HG03060 (cell line): ENCODE data around the gene TSNAX.
"Not testable (repeated sequence)": the region's sequence is repeated elsewhere in the genome, so short reads cannot be mapped to it uniquely, and the experiment has no call there.

ENCODE experiments used
- ATAC-seq: cut with Tn5 transposase; IDR thresholded peaks from one replicate; pipeline ENCODE4 v1.9.1; 2021; ENCODE audit warnings: low read depth, moderate number of reproducible peaks; ENCODE audit not compliant: unreplicated experiment

The TSNAX gene, protein sequence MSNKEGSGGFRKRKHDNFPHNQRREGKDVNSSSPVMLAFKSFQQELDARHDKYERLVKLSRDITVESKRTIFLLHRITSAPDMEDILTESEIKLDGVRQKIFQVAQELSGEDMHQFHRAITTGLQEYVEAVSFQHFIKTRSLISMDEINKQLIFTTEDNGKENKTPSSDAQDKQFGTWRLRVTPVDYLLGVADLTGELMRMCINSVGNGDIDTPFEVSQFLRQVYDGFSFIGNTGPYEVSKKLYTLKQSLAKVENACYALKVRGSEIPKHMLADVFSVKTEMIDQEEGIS

DNA sequence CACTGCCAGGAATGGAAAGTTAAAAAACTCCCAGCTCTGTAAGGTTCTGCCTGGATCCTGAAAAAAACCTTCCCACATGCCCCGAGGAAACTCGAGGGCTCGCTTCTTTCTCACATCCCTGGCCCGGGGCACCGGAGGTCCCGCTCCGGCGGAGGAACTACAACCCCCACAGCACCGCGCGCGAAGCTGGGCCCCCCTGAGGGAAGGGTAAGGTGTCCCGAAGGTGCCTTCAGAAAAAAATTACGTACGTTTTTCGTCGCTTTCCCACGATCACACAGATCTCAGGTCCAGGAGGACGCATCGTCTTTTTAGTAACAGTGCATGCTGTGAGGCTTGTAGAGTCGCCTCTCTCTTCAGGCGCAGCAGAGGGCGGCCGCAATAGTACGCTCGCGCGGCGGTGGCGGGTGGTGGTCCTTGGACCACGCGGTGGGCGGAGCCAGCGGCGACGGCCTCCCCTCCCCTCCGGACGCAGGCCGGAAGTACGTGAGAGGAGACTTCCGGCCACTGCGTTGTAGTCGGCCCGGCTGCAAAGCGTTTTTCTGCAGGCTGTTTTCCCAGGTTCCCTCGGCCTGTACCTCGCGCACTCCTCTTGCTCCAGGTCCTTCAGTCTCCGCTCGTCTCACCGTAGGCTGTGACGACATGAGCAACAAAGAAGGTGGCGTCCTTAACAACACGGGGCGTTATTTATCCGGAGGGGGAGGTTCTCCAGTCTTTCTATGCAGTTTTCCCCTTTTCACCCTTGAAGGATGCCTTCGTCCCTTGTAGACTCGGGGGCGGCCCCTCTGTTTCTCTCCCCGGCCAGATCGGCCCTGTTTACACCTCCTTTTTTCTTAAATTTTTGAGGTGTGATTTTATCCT, at the start of gene TSNAX:
Gene TSNAX, plus strand, starts transcription at position 498 of the 858 bp plus-strand sequence. Its CDS starts 142 bp downstream, at position 640.
- ATAC-seq, result peak; percentile 82

DNA sequence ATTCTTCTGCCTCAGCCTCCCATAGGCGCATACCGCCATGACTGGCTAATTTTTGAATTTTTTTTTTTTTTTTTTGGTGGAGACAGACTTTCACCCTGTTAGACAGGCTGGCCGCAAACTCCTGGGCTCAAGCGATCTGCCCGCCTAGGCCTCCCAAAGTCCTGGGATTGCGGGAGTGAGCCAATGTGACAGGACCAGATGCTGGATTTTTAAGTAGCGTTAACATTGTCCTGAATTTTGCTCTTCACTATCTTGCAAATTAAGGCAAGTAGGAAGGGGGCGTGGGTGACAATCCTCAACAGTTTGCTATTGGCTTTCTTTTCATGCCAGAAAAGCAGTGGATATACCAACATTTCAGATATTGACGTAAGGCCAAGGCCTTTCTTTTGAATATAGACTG, 49.7 kb upstream of the TSNAX start:
- ATAC-seq, result no peak

DNA sequence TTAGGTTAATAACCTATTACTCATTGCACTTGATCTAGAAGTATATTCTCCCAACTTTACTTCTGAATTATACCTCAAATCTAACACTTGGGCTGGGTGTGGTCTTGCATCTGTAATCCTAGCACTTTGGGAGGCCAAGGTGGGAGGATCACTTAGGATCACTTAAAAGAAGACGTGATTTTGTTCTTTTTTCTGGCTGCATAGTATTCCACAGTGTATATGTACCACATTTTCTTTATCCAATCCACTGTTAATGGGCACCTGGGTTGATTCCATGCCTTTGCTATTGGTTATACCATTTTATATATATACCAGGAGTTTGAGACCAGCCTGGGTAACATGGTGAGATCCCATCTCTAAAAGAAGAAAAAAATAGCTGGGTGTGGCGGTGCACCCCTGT, 48.5 kb upstream of the TSNAX start:
- ATAC-seq, result no peak

DNA sequence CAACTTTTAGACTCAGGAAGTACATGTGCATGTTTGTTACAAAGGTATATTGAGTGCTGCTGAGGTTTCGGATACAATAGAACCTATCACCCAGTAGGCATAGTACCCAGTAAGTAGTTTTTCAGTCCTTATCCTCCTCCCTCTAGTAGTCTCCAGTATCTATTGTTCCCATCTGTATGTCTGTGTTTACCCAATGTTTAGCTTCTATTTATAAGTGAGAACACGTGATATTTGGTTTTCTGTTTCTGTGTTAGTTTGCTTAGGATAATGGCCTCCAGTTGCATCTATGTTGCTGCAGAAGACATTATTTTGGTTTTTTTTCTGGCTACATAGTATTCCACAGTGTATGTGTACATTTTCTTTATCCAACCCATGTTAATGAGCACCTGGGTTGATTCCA, 47.2 kb upstream of the TSNAX start:
- ATAC-seq, result no peak

DNA sequence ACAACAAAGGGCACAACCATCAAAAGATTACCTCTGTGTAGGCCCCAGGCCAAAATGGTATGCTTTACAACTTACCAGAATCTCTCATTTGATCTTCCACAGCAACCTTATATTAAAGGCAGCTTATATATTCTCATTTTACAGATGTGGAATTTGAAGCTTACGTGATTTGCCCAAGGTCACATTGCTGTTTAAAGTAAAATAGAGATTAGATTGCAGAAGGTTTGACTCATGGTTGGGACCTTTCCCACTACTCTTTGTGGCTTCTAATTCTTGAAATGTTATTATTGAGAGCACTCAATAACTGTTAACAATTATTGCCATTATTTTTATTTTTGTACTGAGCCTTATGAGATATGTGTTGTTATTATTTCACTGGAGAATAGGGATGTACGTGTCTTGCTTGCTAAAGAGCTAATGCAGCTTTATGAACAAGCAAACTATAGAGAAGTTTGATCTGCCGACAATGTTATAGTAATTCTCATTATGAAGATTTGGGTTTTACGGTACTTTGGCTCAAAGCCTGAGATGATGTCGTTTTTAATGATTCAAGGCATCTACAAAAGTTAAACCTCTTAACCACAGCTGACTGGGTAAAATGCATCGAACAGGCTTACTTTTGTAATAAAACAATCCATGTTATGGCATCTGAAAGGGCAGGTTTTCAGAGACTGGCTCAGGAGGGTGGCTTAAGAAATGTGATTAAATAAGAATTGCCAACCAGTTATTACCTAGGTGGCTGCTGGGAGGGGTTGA, 43.3 kb upstream of the TSNAX start:
- ATAC-seq, result no peak

DNA sequence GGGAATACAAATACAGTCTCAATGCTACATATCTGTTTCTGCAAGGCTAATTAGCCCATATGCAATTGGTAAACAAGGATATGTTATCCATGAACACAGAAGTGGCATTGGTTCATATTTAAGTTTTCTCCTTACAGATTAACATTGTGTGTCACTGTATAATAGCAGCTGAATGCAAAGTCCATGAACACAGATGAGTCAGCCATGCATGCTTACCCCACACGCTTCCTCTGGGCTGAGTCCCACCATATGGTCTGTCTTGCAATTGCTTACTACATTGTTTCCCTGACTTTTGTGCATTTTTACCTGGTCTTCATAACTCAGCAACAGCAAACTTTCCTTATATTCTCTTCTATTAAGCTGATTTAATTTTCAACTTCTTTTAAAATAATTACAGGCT, 41.5 kb upstream of the TSNAX start:
- ATAC-seq, result no peak

DNA sequence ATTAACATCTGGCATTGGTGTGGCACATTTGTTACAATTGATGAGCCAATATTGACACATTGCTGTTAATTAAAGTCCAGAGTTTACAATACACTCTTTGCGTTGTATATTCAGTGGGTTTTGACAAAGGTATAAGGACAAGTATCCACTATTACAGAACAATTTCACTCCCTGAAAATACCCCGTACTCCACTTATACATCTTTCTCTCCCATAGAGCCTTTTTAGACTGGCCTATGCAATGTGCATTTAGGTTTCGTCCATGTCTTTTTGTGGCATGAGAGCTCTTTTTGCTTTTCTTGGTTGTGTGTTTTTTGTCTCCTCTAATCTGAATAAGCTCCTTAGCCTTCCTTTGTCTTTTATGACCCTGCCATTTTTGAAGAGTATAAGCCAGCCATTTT, 40.6 kb upstream of the TSNAX start:
- ATAC-seq, result no peak

DNA sequence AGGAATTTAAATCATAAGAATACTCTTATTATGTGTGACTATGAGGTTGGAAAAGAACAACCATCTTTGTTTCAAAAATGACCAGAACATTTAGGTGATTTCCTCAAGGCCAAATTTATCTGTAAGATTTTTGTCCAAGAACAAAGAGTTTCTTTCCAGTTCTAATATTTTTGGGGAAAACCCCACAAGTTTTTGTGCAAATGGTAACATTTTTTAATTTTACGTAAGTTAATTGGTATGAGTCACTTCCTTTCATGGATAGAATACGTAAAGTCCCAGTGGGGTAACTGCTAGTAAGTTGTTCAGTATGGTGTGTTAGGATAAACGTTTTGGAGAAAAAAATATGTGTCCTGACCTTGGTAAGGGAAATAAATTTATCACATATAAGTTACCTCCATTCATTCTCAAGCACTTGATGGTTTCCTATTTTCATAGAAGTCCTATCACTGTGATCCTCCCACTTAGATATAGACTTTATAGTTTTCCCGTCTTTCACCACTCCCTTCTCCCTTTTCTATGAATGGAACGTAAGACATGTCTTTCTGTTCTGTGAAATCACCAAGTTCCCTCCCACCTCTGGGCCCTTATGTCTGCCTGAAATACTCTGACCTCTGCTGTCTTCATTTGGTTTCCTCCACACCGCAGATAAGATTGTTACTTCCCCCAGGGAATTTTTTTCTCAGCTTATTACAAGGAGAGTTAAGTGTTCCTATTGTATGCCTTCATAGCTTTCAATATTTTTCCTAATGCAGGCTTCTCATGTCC, 34.9 kb upstream of the TSNAX start:
- ATAC-seq, result no peak

DNA sequence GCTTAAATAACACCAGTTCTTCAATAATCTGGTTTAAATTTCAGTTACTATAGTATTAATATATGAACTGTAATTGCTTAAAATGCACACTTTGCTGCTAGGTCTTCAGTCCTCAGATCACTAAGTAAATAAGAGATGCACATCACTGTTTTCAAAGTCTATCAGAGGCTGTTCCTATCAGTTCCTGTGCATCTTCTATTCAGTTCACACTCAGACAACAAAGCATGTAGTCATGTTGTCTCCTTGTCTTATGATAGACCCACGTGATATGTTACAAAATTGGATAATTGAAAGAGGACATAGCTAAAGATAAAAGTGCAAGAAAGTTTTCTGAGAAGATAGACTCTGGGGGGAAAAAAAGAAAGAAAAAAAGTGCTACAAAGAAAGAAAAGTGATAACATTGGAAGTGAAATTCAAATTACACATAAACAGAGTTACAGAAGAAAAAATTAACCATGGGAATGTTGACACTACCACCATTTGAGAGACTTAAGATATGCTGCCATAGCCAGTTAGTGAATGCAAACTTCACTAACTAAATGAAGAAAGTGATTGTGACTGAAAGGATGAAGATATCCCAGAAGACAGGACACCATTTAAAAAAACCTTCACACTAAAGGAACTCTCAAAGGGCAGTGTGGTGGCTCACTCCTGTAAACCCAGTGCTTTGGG, 33.9 kb upstream of the TSNAX start:
- ATAC-seq, result no peak

DNA sequence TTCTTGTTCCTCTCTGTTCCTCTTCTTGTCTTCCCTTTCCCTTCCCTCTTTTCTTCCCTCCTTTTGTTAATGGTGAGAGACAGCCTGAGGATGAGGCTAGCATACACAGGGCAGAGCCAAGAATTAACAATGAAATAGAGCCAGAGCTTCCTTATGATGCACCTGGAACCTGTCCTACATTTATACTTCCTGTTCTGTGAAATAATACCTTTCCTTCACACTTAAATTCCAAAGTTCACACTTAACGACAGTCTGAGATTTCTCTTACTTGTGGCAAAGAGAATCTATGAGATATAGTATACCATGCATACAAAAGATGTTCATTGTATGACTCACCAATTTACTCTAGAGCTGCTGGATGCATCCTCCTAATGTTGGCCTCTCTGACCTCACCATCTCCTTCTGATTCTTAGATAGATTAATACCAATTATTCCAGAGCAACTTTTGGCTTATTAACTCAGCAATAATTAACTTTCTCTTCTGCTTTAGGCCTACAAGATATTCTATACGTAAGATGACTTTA, 30.8 kb upstream of the TSNAX start:
- ATAC-seq, result no peak

DNA sequence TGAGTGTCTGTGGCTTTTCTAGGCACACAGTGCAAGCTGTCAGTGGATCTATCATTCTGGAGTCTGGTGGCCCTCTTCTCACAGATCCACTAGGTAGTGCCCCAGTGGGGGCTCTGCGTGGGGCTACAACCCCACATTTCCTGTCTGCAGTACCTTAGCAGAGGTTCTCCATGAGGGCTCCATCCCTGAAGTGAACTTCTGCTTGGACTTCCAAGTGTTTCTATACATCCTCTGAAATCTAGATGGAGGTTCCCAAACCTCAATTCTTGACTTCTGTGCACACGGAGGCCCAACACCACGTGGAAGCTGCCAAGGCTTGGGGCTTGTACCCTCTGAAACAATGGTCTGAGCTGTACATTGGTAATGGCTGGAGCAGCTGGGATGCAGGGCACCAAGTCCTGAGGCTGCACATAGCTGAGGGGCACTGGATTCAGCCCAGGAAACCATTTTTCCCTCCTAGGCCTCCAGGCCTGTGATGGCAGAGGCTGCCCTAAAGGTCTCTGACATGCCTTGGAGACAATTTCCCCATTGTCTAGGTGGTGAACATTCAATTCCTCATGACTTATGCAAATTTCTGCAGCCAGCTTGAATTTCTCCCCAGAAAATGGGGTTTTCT, 29.2 kb upstream of the TSNAX start:
- ATAC-seq, result no peak

DNA sequence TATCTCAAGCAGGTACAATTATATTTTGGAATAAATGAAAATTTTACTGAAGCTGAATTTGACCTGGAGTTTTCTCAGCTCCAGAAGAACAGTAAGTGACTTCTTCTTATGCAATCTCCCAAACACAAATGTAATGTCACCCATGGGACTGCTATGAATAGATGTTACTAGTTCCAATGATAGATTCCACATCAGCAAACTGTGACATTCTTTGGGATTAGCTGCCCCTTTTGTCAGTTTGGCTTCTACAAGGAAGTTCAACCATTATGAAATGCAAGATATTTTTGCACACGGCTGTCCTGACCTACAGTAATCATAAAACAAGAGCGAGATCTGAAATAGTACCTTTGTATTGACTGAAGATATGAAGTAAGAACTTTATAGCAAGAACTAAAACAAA, 27.8 kb upstream of the TSNAX start:
- no peak for ATAC-seq

DNA sequence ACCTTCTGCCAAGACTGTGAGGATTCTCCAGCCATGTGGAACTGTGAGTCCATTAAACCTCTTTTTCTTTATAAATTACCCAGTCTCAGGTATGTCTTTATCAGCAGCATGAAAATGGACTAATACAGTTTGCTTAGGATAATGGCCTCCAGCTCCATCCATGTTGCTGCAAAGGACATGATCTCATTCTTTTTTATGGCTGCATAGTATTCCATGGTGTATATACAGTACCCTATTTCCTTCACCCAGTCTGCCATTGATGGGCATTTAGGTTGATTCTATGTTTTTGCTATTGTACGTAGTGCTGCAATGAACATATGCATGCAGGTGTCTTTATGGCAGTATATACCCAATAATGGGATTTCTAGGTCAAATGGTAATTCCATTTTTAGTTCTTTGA, 25.3 kb upstream of the TSNAX start:
- not testable (repeated sequence) for ATAC-seq

DNA sequence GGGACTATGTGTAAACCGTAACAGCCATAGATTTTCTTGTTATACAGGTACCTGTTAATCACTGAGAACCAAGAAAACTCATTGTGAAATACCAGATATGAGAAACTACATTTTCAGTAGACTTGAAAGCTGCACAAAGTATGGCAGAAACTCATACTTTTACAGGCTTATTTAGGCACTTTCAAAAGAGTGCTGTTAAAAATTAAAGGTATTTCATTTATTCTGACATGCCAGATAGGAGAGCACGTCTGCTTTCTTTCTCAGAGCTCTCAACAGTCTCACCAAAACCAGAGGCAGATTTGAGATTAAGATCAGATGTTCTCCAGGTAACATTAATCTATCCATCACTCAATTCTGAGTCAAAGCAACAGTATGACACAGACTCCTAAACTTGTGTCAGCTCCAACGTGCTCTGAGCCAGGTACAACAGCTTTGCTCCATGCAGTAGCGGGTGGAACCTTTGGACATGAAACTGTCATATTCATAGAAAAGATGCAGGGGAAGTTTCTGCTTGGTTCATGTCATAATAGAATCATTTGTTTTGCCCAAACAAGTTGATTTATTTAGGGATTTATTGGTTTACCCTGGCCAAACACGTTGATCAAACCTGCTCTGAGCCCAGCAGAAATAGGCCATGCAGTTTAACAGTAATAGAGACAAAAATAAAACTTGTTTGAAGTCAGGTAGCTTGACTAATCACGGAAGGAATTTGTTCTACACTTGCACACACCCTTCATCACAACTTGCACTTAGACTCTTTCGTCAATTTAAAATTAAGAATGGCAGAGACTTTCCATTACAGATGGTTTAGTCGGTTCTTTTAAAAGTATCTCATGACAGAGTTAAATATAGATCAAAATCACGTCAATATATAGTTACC, 20.8 kb upstream of the TSNAX start:
- ATAC-seq, result no peak

DNA sequence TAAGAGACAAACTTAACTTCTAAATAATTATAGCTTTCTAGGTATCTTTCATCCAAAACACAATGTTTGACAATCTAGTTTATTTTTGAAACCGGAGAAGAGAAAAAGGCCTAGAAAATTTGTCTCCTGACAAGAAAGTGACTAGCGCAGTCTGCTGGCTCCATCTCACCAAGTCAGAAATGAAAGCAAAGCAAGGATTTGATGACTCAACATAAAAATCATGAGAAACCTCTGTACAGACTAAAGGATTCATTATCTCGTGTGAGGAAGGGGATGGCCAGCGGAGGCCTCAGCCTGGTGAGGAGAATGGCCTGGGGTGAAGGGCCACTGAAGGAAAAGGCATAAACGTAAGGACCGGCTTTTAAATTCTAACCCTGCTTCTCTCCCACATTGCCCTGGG, 20.0 kb upstream of the TSNAX start:
- ATAC-seq, result no peak

DNA sequence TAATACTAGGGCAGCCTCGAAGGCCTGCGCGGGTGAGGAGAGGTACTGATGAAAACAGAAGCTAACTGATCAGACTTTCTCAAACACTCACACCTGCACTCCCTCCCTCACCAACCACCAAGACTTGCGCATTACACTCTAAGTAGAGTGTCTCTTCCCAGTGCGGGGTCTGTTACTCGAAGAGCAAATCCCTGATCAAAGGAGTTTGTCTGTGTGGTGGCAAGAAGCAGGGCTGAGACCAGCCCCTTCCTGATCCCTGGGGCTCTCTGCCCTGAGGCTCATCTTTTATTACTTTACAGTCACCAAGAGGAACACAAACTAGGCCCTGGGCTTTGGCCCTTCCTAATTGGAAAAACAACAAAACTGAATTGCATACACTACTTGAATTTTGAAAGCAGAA, 19.5 kb upstream of the TSNAX start:
- ATAC-seq, result no peak

DNA sequence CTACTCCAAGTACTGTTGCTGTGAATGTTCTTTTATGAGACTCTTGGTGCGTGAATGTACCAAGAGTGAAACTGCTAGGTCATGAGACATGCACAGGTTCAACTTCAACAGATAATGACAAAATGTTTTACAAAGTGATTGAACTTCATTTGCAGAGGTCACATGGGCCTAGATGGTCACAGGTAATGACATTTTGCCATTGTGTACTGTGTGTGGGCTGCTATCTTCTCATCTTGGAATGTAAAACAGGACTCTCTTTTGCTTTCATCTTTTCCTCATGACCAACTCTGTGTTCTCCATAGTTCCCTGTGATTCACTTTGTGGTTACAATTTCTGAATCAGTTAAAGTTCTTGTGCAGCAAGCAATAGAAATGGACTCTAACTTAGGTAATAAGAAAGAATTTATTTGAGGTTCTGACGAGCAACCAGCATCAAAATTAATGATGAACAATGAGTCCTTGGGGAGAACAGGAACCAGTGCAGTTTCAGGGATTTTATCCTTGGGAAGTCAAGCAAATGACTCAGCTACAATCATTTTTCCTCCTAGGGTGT, 16.2 kb upstream of the TSNAX start:
- peak; percentile 39 for ATAC-seq

DNA sequence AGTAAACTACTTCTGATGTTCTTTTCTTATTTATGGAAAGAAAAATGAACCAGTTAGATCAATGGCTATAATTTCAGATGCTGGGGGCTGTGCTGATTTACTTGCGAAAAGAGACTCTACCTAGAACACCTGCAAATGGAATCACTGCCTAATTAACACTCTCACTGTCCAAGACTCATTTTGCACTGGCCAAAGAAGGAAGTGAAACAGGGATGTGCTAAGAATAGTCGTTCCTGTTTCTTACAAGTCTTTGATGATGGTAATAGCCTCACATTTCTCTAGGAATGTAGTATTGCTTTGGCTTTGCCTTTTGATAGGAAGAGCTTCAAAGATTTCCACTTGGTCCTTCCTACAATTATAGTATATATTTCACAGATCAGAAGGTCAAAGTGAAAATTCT, 12.7 kb upstream of the TSNAX start:
- peak; percentile 52 for ATAC-seq
